ENCODE measurements around the gene DEPDC5. TPM values are rescaled to one million over a fixed set of nuclear protein-coding genes. Genes with fewer than 3 reads are reported as not detected.

Gene DEPDC5
- total RNA-seq, 4 donors from 2014 or later = 11.7 to 15.4 (median 13.3) TPM

GRCh38 chr22:31906569-31906968 lies 152.8 kb downstream of the DEPDC5 start:
- TF ChIP-seq POLR2A (IDR thresholded peaks at IDR 0.05) (no peak), CTCF (IDR thresholded peaks at IDR 0.05) (no peak)
- intact Hi-C loops (cut with DNase I; ENCODE audit: low total_unique reads) = no loop called here
- 85 to 88% methylated on average over 5 of the region's 5 CpGs for WGBS, 2 donors
- no peak for DNase-seq (ENCODE audit: low spot score in 2 of 2)
- H3K4me3 ChIP-seq (ENCODE audit: low read depth, poor library complexity, severe bottlenecking) = no peak overlapping the region

- 90 to 93% methylated on average over 5 of the region's 5 CpGs for WGBS, 2 donors
- TF ChIP-seq POLR2A (IDR thresholded peaks at IDR 0.05) = no peak
- TF ChIP-seq CTCF (IDR thresholded peaks at IDR 0.05) = no peak
These were observed 156.2 kb downstream of the DEPDC5 start for GRCh38 chr22:31909977-31910376.

GRCh38 chr22:31911565-31912406 lies 158.0 kb downstream of the DEPDC5 start:
- no peak overlapping the region for H3K4me3 ChIP-seq (ENCODE audit: low read depth, poor library complexity, severe bottlenecking)
- DNase-seq (ENCODE audit: low spot score in 2 of 2) = no peak
- intact Hi-C loops (cut with DNase I; ENCODE audit: low total_unique reads) = no loop called here
- no peak for TF ChIP-seq POLR2A (IDR thresholded peaks at IDR 0.05)
- TF ChIP-seq CTCF (IDR thresholded peaks at IDR 0.05) = no peak
- WGBS, 2 donors = 95 to 96% methylated on average over 7 of the region's 7 CpGs

More at GRCh38 chr22:31909977-31910376, 156.2 kb downstream of the DEPDC5 start:
- no peak for DNase-seq (ENCODE audit: low spot score in 2 of 2)
- H3K4me3 ChIP-seq (ENCODE audit: low read depth, poor library complexity, severe bottlenecking) = no peak overlapping the region
- intact Hi-C loops (cut with DNase I; ENCODE audit: low total_unique reads) = no loop called here

- DNase-seq (ENCODE audit: low spot score in 2 of 2) = no peak
- H3K4me3 ChIP-seq (ENCODE audit: low read depth, poor library complexity, severe bottlenecking) = no peak overlapping the region
- WGBS, 2 donors = 91 to 92% methylated on average over 1 of the region's 1 CpG
- no peak for TF ChIP-seq CTCF (IDR thresholded peaks at IDR 0.05)
- TF ChIP-seq POLR2A (IDR thresholded peaks at IDR 0.05) = no peak
- intact Hi-C loops (cut with DNase I; ENCODE audit: low total_unique reads) = no loop called here
These were observed 158.6 kb downstream of the DEPDC5 start for GRCh38 chr22:31912407-31912743.

- 86 to 96% methylated on average over 10 of the region's 10 CpGs for WGBS, 2 donors
- TF ChIP-seq CTCF (IDR thresholded peaks at IDR 0.05) (no peak), POLR2A (IDR thresholded peaks at IDR 0.05) (no peak)
- intact Hi-C loops (cut with DNase I; ENCODE audit: low total_unique reads) = no loop called here
- no peak for DNase-seq (ENCODE audit: low spot score in 2 of 2)
- H3K4me3 ChIP-seq (ENCODE audit: low read depth, poor library complexity, severe bottlenecking) = no peak overlapping the region
These were observed 161.8 kb downstream of the DEPDC5 start for GRCh38 chr22:31915586-31915985.
